Regular cardiac myocyte (primary cell): ENCODE measurements around the gene OR2AG2. TPM values are rescaled to one million over a fixed set of nuclear protein-coding genes. Genes with fewer than 3 reads are reported as not detected.

Experiments used
- total RNA-seq: library from RNA; depleted of rRNA; stranded (reverse); fragments of >200 nt; gene quantifications from 2 replicates; pipeline ENCODE4 v1.2.3, GENCODE V29; 2014

OR2AG2 gene, protein sequence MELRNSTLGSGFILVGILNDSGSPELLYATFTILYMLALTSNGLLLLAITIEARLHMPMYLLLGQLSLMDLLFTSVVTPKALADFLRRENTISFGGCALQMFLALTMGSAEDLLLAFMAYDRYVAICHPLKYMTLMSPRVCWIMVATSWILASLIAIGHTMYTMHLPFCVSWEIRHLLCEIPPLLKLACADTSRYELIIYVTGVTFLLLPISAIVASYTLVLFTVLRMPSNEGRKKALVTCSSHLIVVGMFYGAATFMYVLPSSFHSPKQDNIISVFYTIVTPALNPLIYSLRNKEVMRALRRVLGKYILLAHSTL
- under 0.01 and 0.28 TPM in 2 replicates for total RNA-seq

DNA sequence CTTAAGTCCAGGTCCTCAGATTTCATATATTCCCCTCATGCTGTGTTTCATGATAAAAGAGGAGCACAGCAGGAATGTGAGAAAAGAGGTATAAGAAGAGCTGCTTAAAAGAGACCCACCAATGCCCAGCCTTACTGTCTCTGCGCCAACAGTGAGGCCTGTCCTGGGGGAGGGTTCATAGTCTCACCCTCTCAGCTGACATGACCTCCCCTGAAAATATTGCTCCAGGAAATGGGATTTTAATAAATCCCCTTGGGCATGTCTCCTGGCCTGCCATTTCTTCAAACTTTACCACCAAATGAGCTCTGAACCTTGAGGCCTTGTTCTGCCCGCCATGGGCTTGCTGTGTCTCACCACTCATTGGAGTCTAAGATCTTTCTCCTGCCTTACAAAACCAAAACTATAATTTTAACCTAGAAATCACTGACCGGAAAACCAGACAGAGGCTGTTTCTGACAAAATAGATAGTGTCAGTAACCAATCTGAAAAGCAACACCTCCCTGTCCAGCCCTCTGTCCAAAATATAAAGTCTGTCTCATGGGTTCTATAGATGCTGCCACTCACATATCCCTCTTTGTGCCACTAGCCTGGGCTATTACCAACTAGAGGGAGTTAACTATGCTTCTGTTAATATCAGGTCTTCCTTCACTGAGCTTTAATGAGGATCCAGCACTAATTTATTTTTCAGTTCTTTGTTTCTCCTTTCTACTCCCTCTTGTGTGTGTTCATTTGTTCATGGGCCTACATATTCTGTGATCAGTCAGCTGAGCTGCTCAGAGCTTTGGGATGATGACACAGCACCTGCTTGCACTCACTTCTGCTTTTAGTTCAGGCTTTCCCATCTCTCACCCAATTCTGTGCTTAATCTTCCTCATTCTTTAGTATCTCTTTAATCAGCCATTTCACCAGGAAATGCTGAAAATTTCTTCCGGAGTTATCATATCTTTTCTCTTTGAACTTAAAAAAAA lies at the start of gene OR2AG2:
Gene OR2AG2, minus strand, starts transcription at position 51 of the 968 bp plus-strand sequence. CDS start 3,019 bp downstream, outside the sequence.

DNA sequence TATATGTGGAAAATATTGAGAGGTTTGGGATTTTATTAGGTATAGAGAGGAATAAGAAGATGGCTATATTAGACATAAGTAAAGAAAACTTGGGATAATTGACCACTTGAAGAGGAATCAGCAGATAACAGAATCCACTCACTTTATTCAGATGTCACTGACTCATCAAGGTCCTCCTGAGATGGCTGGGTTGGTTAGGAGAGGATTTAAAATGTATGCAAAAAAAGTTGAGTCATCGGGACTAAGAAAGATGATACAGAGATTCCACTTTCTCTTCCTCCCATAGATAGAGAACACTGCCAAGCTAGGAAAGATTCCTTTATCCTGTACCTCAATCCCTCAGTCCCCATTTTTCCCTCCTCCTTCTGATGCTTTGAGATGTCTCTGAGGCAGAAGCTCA lies 27.6 kb upstream of the OR2AG2 start, which contains the start of gene OR6A2:
Gene OR6A2, minus strand, starts transcription at position 288 of the 400 bp plus-strand sequence. CDS start 3,981 bp downstream, outside the sequence.

DNA sequence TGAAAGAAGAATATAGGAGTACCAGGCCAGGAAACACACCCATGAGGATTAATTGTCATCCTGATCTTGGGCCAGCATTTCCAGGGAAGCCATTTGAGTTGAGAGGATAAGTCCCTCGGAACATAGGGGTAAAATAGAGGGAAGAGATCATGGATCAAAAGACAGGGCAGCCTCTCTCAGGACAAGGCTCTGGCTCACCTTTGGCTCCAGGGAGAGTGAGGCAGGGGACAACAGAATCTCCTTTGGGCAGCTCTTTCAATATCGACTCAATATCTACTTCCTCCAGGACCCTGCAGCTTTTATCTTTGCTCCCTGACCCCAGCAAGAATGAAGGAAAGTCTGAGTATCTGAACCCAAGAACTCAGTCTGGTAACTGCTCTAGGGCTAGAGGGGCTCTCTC lies 10.9 kb upstream of the OR2AG2 start, which contains the start of gene OR2AG1:
Gene OR2AG1, plus strand, starts transcription at position 301 of the 400 bp plus-strand sequence. CDS start 2,018 bp downstream, outside the sequence.

Other genes starting within 250 kb of the OR2AG2 start
- 8.7 and 15.0 TPM in 2 replicates for gene RRP8, start 168.4 kb downstream of the OR2AG2 start, total RNA-seq
- gene ILK, start 168.2 kb downstream of the OR2AG2 start, total RNA-seq: 165 and 267 TPM in 2 replicates
- 37.2 and 58.9 TPM in 2 replicates for gene TAF10, start 159.8 kb downstream of the OR2AG2 start, total RNA-seq
- 28.8 and 135 TPM in 2 replicates for gene TPP1, start 152.6 kb downstream of the OR2AG2 start, total RNA-seq
- gene DCHS1, start 116.2 kb downstream of the OR2AG2 start, total RNA-seq: 1.1 and 1.3 TPM in 2 replicates
- 68.8 and 105 TPM in 2 replicates for gene MRPL17, start 88.6 kb downstream of the OR2AG2 start, total RNA-seq
- gene OR2AG1, start 11.0 kb upstream of the OR2AG2 start, total RNA-seq: not detected in 2 replicates
- 0.19 and 0.28 TPM in 2 replicates for gene OR6A2, start 27.7 kb upstream of the OR2AG2 start, total RNA-seq
- gene OR10A5, start 73.7 kb upstream of the OR2AG2 start, total RNA-seq: not detected in 2 replicates
- gene OR10A2, start 91.1 kb upstream of the OR2AG2 start, total RNA-seq: not detected in 2 replicates
- gene OR10A4, start 104.6 kb upstream of the OR2AG2 start, total RNA-seq: not detected in 2 replicates
- 0.28 and 0.38 TPM in 2 replicates for gene OR2D2, start 120.5 kb upstream of the OR2AG2 start, total RNA-seq
- not detected in 2 replicates for gene OR2D3, start 149.0 kb upstream of the OR2AG2 start, total RNA-seq
- 6.8 and 7.1 TPM in 2 replicates for gene ZNF215, start 154.4 kb upstream of the OR2AG2 start, total RNA-seq
- 3.1 and 3.9 TPM in 2 replicates for gene ZNF214, start 248.4 kb upstream of the OR2AG2 start, total RNA-seq
- gene NLRP14, start 248.5 kb upstream of the OR2AG2 start, total RNA-seq: under 0.01 and 0.19 TPM in 2 replicates